IMR-90 (cell line): ENCODE data around the gene APC2. TPM values are rescaled to one million over a fixed set of nuclear protein-coding genes. Genes with fewer than 3 reads are reported as not detected.

Experiments
- ATAC-seq: fragments of 200-7000 bp; cut with Tn5 transposase; 2 replicates; pipeline ENCODE4 v1.9.1; 2020; ENCODE audit warnings: low read depth, mild to moderate bottlenecking, moderate library complexity
- BruUV-seq: library from RNA; stranded (reverse); fragments of 400-500 nt; replicated peaks from 2 replicates; lab custom pipeline; 2021; lab: Mats Ljungman, UMichigan
- CTCF ChIA-PET: fragments of 300-600 bp; formaldehyde crosslinking; extraction: SDS; loops from one replicate; lab custom pipeline; 2021; ENCODE audit warnings: antibody characterized with exemption; lab: Yijun Ruan, JAX
- POLR2A ChIA-PET: fragments of 300-600 bp; sonication (Branson Sonifier 250); formaldehyde crosslinking; loops from one replicate; lab custom pipeline; 2022; ENCODE audit warnings: antibody characterized with exemption; ENCODE audit not compliant: unreplicated experiment; lab: Charles Lee
- DNase-seq: peaks from one replicate; pipeline ENCODE4 v3.0.0; 2013
- H2AFZ ChIP-seq: replicated peaks from 2 replicates; pipeline ENCODE3; 2013; ENCODE audit warnings: low read length, mild to moderate bottlenecking; ENCODE audit not compliant: poor library complexity
- H2AK5ac ChIP-seq: 2 replicates; pipeline ENCODE4 v1.6.1; 2013; ENCODE audit warnings: low read depth, low read length, inconsistent platforms
- H2AK9ac ChIP-seq: replicated peaks from 2 replicates; pipeline ENCODE3; 2013; ENCODE audit warnings: mild to moderate bottlenecking, low read depth, low read length, moderate library complexity; ENCODE audit not compliant: poor library complexity
- H2BK120ac ChIP-seq: 2 replicates; pipeline ENCODE4 v1.6.1; 2013; ENCODE audit warnings: low read depth, low read length, inconsistent platforms
- H2BK15ac ChIP-seq: 3 replicates; pipeline ENCODE4 v1.6.1; 2013; ENCODE audit warnings: low read depth, low read length, inconsistent platforms
- H2BK20ac ChIP-seq: 2 replicates; pipeline ENCODE4 v1.6.1; 2013; ENCODE audit warnings: low read depth, mild to moderate bottlenecking, inconsistent platforms, low read length, moderate library complexity
- H2BK5ac ChIP-seq: 2 replicates; pipeline ENCODE4 v1.6.1; 2013; ENCODE audit warnings: mild to moderate bottlenecking, low read depth, low read length, inconsistent platforms; ENCODE audit not compliant: poor library complexity, severe bottlenecking
- H3K14ac ChIP-seq: replicated peaks from 2 replicates; pipeline ENCODE4 v1.6.1; 2013; ENCODE audit warnings: low read depth, low read length, inconsistent platforms
- H3K18ac ChIP-seq: 2 replicates; pipeline ENCODE4 v1.6.1; 2013; ENCODE audit warnings: low read depth, low read length, control low read depth
- H3K23ac ChIP-seq: 2 replicates; pipeline ENCODE4 v1.6.1; 2013; ENCODE audit warnings: low read depth, low read length, inconsistent platforms
- H3K27ac ChIP-seq: 2 replicates; pipeline ENCODE4 v1.5.1; 2013; ENCODE audit warnings: mild to moderate bottlenecking, control low read depth, low read length; ENCODE audit not compliant: insufficient read depth
- H3K27me3 ChIP-seq: 2 replicates; pipeline ENCODE4 v1.6.1; 2013; ENCODE audit warnings: low read length; ENCODE audit not compliant: control insufficient read depth, insufficient read depth
- H3K36me3 ChIP-seq: 2 replicates; pipeline ENCODE4 v1.6.1; 2013; ENCODE audit warnings: low read length, mixed read lengths; ENCODE audit not compliant: control insufficient read depth, insufficient read depth
- H3K4ac ChIP-seq: 2 replicates; pipeline ENCODE4 v1.6.1; 2013; ENCODE audit warnings: low read depth, low read length, inconsistent platforms
- H3K4me1 ChIP-seq: 2 replicates; pipeline ENCODE4 v1.6.1; 2013; ENCODE audit warnings: low read length, mixed read lengths; ENCODE audit not compliant: control insufficient read depth, insufficient read depth
- H3K4me2 ChIP-seq: 2 replicates; pipeline ENCODE4 v1.6.1; 2013; ENCODE audit warnings: low read depth, mild to moderate bottlenecking, control low read depth, low read length, moderate library complexity
- H3K4me3 ChIP-seq: 2 replicates; pipeline ENCODE4 v1.5.1; 2013; ENCODE audit warnings: low read depth, mild to moderate bottlenecking, control low read depth, low read length, moderate library complexity; ENCODE audit not compliant: insufficient read depth
- H3K56ac ChIP-seq: 2 replicates; pipeline ENCODE4 v1.6.1; 2013; ENCODE audit warnings: low read length, inconsistent platforms; ENCODE audit not compliant: insufficient read depth; ENCODE audit errors: extremely low read depth
- H3K79me1 ChIP-seq, 2 experiments: 2 replicates each; pipeline ENCODE4 v1.6.1; 2013; ENCODE audit warnings: low read length in 2 of 2, inconsistent platforms in 1 of 2, low read depth in 1 of 2
- H3K9ac ChIP-seq: 2 replicates; pipeline ENCODE4 v1.6.1; 2013; ENCODE audit warnings: low read depth, low read length, control low read depth
- H3K9me1 ChIP-seq: 2 replicates; pipeline ENCODE4 v1.6.1; 2013; ENCODE audit warnings: low read length, inconsistent platforms; ENCODE audit not compliant: insufficient read depth
- H3K9me3 ChIP-seq: 2 replicates; pipeline ENCODE4 v1.6.1; 2013; ENCODE audit warnings: low read length; ENCODE audit not compliant: control insufficient read depth, insufficient read depth
- H4K20me1 ChIP-seq: 2 replicates; pipeline ENCODE4 v1.6.1; 2013; ENCODE audit warnings: low read length, inconsistent platforms; ENCODE audit not compliant: insufficient read depth
- H4K5ac ChIP-seq: 2 replicates; pipeline ENCODE4 v1.6.1; 2013; ENCODE audit warnings: mild to moderate bottlenecking, low read depth, low read length, control low read depth
- H4K8ac ChIP-seq, 2 experiments: 2 replicates each; pipeline ENCODE4 v1.6.1; 2013; ENCODE audit warnings: low read depth in 2 of 2, low read length in 2 of 2, control low read depth in 1 of 2, inconsistent platforms in 1 of 2
- H4K91ac ChIP-seq: 2 replicates; pipeline ENCODE4 v1.6.1; 2013; ENCODE audit warnings: low read depth, low read length, inconsistent platforms; ENCODE audit not compliant: insufficient read depth
- BHLHE40 ChIP-seq: fragments of 150-350 bp; IDR thresholded peaks from 2 replicates; pipeline ENCODE4 v1.6.1; 2016; ENCODE audit warnings: mild to moderate bottlenecking, low read depth, low read length
- CEBPB ChIP-seq: IDR thresholded peaks from 2 replicates; pipeline ENCODE4 v1.6.1; 2012; ENCODE audit warnings: low read depth, low read length, improper control_type of control experiment
- CTCF ChIP-seq: conservative IDR thresholded peaks from 2 replicates; pipeline ENCODE4 v1.5.1; 2012; ENCODE audit warnings: mild to moderate bottlenecking, low read depth, low read length, improper control_type of control experiment
- RAD21 ChIP-seq: IDR thresholded peaks from 2 replicates; pipeline ENCODE4 v1.6.1; 2012; ENCODE audit warnings: low read length, improper control_type of control experiment
- USF2 ChIP-seq: fragments of 150-350 bp; IDR thresholded peaks from 2 replicates; pipeline ENCODE4 v1.6.1; 2017; ENCODE audit warnings: mild to moderate bottlenecking, antibody characterized with exemption, low read length, low read depth
- WGBS, 2 experiments: methylation state at CpG; one replicate each; pipeline versions ENCODE4 v1.1.5 to v1.1.7; 2013; ENCODE audit warnings: missing lambda C conversion rate in 2 of 2; ENCODE audit not compliant: insufficient read length in 1 of 2; ENCODE audit errors: extremely low coverage in 2 of 2; 5-methylcytosine and 5-hydroxymethylcytosine counted together
- dilution Hi-C: fragments of 300-500 bp; cut with HindIII; formaldehyde crosslinking; loops from one replicate; pipeline ENCODE4 v1.14.3; 2018; ENCODE audit warnings: low sequenced_read_pairs; ENCODE audit not compliant: unreplicated experiment
- in situ Hi-C: fragments of 300-500 bp; cut with MboI; formaldehyde crosslinking; loops from 3 replicates; pipeline ENCODE4 v1.14.3; 2019; ENCODE audit warnings: low sequenced_read_pairs, inconsistent platforms, mixed read lengths
- intact Hi-C: fragments of 100-400 bp; cut with micrococcal nuclease; formaldehyde crosslinking; loops from 2 replicates; pipeline ENCODE4 v1.10.0; 2022
- polyA plus RNA-seq, 3 experiments: library from polyadenylated mRNA; depleted of rRNA; stranded (reverse); fragments of >200 nt; gene quantifications; 2 replicates each; pipeline ENCODE4 v1.2.3, GENCODE V29; 2012; ENCODE audit warnings: low replicate concordance in 1 of 3
- total RNA-seq: library from RNA; depleted of rRNA; stranded (reverse); fragments of >200 nt; gene quantifications from 2 replicates; pipeline ENCODE4 v1.2.3, GENCODE V29; 2012

APC2 gene
- total and polyA plus RNA-seq, 2 of the 4 experiments (the other 2 are of a cell fraction): 0.36 to 0.41 TPM

GRCh38 chr19:1481893-1482360, 32.0 kb downstream of the APC2 start:
- H3K23ac ChIP-seq: no peak overlapping the region
- no peak overlapping the region for H3K56ac ChIP-seq
- POLR2A ChIA-PET: no interaction called here
- no peak overlapping the region for H4K5ac ChIP-seq
- DNase-seq (no peak), ATAC-seq (no peak)
- H3K9me3 ChIP-seq: no peaks in the 10 kb centered on the region
- no peak overlapping the region for H3K18ac ChIP-seq
- 88% methylated on average over 6 of the region's 36 CpGs; no CpG with 5 or more reads in 1 of the 2 experiments for WGBS, 2 experiments
- H3K9me1 ChIP-seq: 0 out of 2 replicates have a peak, but pooled peaks cover 3% of the 10 kb centered on the region
- peaks cover 3% of the 10 kb centered on the region; the same call in 1 of the 2 replicates for H3K36me3 ChIP-seq
- no peak overlapping the region for H2BK5ac ChIP-seq
- H3K9ac ChIP-seq: no peak overlapping the region
- no peaks in the 10 kb centered on the region for H3K4me1 ChIP-seq
- intact Hi-C loops: no loop called here
- H2AK9ac ChIP-seq: no peak overlapping the region
- peaks cover 5% of the 10 kb centered on the region for H4K20me1 ChIP-seq
- no peak overlapping the region for H3K27ac ChIP-seq
- H2AFZ ChIP-seq: no peak overlapping the region
- BruUV-seq: no TSS peak
- H3K4ac ChIP-seq: no peak overlapping the region
- H4K91ac ChIP-seq: no peak overlapping the region
- H2AK5ac ChIP-seq: no peak overlapping the region
- H3K27me3 ChIP-seq: no peaks in the 10 kb centered on the region
- CTCF ChIA-PET: no interaction called here
- TF ChIP-seq USF2 (no peak), RAD21 (no peak), CTCF (no peak), CEBPB (no peak), BHLHE40 (no peak)
- no peak overlapping the region for H3K4me3 ChIP-seq
- in situ Hi-C loops: no loop called here
- H3K4me2 ChIP-seq: no peak overlapping the region
- H2BK120ac ChIP-seq: no peak overlapping the region
- H3K79me1 ChIP-seq: peaks cover 10 to 16% of the 10 kb centered on the region in 2 experiments
- no peak overlapping the region for H3K14ac ChIP-seq
- dilution Hi-C loops: no loop called here
- no peak overlapping the region for H4K8ac ChIP-seq
- no peak overlapping the region for H2BK20ac ChIP-seq
- no peak overlapping the region for H2BK15ac ChIP-seq
